Cardiac fibroblast (primary cell): ENCODE results near the gene CMTM7.

ENCODE experiments used
- DNase-seq, 2 donors: peaks; one replicate each; pipeline versions ENCODE4 v3.0.0 to v3.0.0-alpha.2; 2010; ENCODE audit warnings: low read depth in 2 of 2
- H3K4me3 ChIP-seq, 2 donors: replicated peaks in 1 of 2; 1 replicate in 1 of 2; 2 replicates in 1 of 2; pipeline ENCODE4 v1.5.1; 2011; ENCODE audit warnings: low read depth in 2 of 2, low read length in 2 of 2, mild to moderate bottlenecking in 2 of 2, moderate library complexity in 1 of 2
- TF ChIP-seq, protein P1 (sequence below): IDR thresholded peaks from one replicate; pipeline ENCODE4 v1.5.1; 2011; ENCODE audit warnings: low read depth, mild to moderate bottlenecking, low read length, inconsistent platforms

Gene CMTM7

DNA sequence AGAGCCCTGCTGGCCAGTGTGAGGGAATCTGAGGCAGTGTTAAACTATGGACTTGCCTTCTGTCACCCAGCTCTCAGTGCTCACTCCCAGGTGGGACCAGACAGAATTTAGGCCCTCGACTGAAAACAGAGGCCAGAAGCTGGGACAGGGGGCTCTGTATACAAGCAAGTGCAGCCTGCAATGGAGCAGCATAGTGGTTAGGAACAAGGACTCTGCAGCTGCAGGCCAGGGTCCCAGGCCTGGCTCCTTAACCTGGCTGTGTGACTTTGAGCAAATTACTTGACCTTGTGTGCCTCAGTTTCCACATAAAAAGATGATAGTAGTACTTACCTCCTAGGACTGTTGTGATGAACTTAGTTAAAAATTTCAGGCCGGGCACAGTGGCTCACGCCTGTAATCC, 39.8 kb downstream of the CMTM7 start:
- no peak for DNase-seq
- no peak overlapping the region for H3K4me3 ChIP-seq
- TF ChIP-seq, protein P1, sequence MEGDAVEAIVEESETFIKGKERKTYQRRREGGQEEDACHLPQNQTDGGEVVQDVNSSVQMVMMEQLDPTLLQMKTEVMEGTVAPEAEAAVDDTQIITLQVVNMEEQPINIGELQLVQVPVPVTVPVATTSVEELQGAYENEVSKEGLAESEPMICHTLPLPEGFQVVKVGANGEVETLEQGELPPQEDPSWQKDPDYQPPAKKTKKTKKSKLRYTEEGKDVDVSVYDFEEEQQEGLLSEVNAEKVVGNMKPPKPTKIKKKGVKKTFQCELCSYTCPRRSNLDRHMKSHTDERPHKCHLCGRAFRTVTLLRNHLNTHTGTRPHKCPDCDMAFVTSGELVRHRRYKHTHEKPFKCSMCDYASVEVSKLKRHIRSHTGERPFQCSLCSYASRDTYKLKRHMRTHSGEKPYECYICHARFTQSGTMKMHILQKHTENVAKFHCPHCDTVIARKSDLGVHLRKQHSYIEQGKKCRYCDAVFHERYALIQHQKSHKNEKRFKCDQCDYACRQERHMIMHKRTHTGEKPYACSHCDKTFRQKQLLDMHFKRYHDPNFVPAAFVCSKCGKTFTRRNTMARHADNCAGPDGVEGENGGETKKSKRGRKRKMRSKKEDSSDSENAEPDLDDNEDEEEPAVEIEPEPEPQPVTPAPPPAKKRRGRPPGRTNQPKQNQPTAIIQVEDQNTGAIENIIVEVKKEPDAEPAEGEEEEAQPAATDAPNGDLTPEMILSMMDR, result no peak

DNA sequence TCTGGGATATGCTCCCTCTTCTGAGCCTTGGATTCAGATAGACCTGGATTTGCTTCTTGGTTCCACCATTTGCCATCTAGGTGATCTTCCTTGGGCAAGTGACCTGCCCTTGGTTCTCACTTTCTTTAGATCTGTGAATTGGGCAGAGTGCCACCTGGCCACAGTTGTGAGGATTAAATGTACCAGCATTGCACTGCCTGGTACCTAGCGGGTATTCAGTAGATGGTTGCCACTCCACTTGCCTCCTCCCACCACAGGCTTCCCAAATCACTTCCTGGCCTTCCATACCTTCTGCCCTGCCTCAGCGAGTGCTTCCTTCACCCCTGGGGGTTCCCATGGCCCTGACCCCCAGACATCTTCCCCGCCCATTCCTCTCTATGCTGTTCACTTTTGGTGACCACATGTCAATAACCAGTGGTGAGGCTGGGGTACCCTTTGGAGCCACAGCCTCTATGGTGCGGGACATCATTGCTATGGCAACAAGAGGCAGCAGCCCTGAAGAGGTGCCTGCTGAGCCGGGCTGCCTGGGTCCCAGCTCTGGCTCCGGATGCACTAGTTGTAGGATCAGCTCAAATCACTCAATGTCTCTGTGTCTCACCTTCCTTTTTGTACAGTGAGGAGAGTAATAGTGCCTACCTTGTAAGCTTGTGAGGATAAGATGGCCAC, 40.5 kb downstream of the CMTM7 start:
- no peak overlapping the region for H3K4me3 ChIP-seq
- TF ChIP-seq, protein P1, result no peak
- no peak for DNase-seq

DNA sequence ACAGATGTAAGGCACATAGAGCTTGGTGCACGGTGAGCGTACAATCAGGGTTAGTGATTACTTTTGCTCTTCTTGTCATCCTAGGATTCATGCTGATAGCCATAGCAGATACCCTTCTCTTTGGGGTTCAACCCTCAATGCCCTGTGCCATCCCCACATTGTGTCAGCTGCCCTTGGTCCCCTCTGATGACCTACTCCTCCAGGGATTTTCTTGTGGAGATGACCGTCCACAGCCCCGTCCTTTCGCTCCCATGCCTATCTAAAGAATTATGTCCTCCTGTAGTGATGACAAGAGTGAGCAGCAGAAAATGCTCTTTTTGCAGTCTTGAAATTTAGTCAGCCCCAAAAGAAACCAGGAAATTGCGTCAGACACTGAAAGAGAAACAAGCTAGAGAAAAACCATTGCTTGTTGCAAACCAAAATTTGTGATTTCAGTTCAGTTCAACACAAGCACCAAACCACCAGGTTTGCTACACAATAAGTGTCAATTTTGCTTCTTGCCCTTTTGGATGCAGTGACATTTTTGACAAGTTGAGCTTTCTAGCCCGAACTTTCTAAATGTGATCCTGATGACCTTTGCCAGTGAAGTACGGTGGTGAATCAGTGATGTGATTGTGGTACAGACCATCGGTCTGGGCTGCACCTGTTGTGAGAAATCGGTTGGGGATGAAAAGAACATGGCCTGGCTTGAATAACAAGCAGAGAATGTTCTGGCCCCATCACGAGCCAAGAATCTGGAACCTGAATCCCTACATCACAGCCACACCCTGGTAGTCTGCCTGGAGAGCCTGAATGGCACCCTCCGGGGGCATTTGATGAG, 41.3 kb downstream of the CMTM7 start:
- H3K4me3 ChIP-seq, result no peak overlapping the region
- DNase-seq, result peak; percentile 53 to 63

DNA sequence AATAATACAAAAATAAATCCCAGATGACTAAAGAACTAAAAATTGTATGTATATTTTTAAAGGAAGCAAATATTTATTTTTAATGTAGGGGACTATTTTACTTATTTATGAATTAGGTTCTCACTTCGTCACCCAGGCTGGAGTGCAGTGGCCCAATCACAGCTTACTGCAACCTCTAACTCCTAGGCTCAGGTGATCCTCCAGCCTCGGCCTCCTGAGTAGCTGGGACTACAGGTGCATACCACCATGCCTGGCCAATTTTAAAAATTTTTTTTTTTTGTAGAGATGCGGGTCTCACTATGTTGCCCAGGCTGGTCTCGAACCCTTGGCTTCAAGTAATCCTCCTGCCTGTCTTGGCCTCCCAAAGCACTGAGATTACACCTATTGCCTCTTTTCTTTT, 42.6 kb downstream of the CMTM7 start:
- DNase-seq, result no peak
- no peak overlapping the region for H3K4me3 ChIP-seq
- TF ChIP-seq, protein P1, result no peak

More for the DNA sequence above, 41.3 kb downstream of the CMTM7 start:
- TF ChIP-seq, protein P1, result no peak

DNA sequence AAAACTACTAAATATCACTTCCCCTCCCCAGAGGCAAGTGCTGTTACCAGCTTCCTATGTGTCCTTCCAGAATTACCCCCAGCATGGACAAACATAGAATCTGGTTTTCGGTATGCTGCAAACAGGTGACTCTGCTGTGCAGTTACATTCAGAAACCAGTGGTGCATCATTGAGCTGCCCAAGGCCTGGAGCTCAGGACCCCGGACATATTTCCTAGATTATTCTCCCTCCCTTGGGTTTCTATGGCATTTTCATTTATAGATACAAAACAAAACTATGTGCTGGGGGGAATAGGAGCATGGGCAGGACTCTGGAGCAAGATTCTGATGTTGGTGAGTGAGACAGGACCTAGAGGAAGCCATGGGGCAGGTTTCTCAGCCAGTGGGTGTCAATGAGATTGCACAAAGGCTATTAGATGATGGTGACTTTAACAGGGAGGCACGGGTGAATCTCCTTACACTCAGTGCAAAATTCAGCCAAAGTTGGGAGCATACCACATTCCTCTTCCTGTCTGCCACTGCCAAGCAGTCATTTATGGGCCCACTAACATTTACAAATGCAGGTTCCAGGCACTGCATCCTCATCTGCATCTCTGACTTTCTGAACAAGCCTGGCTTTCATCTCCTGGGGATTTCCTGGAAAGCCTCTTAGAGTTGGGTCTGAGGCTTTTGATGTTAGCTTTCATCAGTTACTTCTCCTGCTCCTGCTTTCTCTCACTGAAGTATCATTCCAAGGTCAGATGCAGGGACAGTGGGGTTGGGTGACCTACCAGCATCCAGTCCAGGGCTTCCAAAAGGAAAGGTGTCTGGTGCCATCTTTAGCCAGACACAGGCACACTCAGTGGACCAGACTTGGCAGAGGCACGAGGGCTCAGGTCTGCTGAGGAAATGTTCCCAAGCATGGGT, 44.5 kb downstream of the CMTM7 start:
- H3K4me3 ChIP-seq, result no peak overlapping the region
- no peak for DNase-seq
- TF ChIP-seq, protein P1, result no peak

DNA sequence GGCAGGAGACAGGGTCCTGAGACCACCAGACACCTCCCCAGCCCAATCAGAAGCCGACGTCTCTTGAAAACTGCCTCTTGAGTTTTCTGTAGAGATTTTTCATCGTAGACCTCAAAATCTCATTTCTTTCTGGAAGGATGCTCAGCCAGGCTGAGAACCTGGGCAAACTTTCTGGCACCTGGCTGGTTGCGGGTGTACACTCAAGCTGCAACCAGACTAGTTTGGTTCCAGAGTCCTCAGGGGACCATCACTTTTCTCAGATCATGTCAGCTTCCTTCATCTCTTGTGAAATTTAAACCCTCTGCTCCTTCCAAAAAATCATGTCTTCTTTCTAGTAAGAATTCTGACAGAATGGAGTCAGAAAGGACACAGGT, 45.1 kb downstream of the CMTM7 start:
- DNase-seq, result no peak
- TF ChIP-seq, protein P1, result no peak

More for the DNA sequence above, 45.1 kb downstream of the CMTM7 start:
- no peak overlapping the region for H3K4me3 ChIP-seq
